MM.1S (cell line): Measurements from ENCODE around the gene CREBBP.

Experiments
- CTCF ChIP-seq: fragments of 300-600 bp; sonication (generic); IDR thresholded peaks from 2 replicates; pipeline ENCODE4 v1.5.1; 2016; ENCODE audit warnings: antibody characterized with exemption, low read length, mixed read lengths
- EZH2 ChIP-seq: fragments of 300-600 bp; sonication (generic); optimal IDR thresholded peaks from 2 replicates; pipeline ENCODE3; 2017; ENCODE audit warnings: low read depth, mild to moderate bottlenecking, antibody characterized with exemption, low read length, mixed read lengths

DNA sequence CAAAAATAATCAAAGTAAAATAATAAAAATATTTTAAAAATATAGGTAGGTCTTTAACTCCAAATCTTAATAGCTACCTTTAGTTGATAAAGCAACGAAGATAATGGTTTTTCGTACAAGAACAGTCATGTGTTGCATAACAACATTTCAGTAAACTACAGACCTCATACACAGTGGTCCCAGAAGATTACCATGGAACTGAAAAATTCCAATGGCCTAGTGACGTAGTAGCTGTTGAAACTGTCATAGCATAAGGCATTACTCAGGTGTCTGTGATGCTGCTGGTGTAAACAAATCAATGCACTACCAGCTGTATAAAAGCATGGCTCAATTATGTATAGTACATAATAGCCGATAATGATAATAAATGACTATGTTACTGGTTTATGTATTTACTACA lies 43.9 kb downstream of the CREBBP start:
- TF ChIP-seq CTCF (no peak), EZH2 (no peak)
